Kidney glomerular epithelial cell (primary cell): ENCODE measurements around the gene RARA.
A peak's percentile ranks its signal among the peaks of the same experiment; 100 is the strongest.

ENCODE experiments used
- DNase-seq: peaks from one replicate; lab custom pipeline; 2025; lab: John Stamatoyannopoulos, UW

The RARA gene

GRCh38 chr17:40329839-40330794 is 21.1 kb downstream of the RARA start:
- no peak for DNase-seq

GRCh38 chr17:40330850-40331470 is 22.0 kb downstream of the RARA start:
- no peak for DNase-seq

- peak; percentile 37 for DNase-seq
Measured at GRCh38 chr17:40331743-40332641, 23.0 kb downstream of the RARA start.

GRCh38 chr17:40333781-40334448 is 24.9 kb downstream of the RARA start:
- DNase-seq: no peak

- no peak for DNase-seq
Measured at GRCh38 chr17:40335620-40336019, 26.6 kb downstream of the RARA start.

- DNase-seq: no peak
Measured at GRCh38 chr17:40337351-40337750, 28.4 kb downstream of the RARA start.

GRCh38 chr17:40338058-40338457 is 29.1 kb downstream of the RARA start:
- DNase-seq: no peak

GRCh38 chr17:40338941-40339649 is 30.1 kb downstream of the RARA start:
- no peak for DNase-seq

- DNase-seq: no peak
Measured at GRCh38 chr17:40340327-40340726, 31.3 kb downstream of the RARA start.

GRCh38 chr17:40340880-40341807 is 32.2 kb downstream of the RARA start:
- DNase-seq: peak; percentile 40

GRCh38 chr17:40341808-40342503 is 33.0 kb downstream of the RARA start:
- no peak for DNase-seq

GRCh38 chr17:40342504-40343218 is 33.7 kb downstream of the RARA start:
- DNase-seq: no peak

- no peak for DNase-seq
Measured at GRCh38 chr17:40343219-40344119, 34.5 kb downstream of the RARA start.

GRCh38 chr17:40344421-40345160 is 35.6 kb downstream of the RARA start:
- peak; percentile 32 for DNase-seq

- peak; percentile 33 for DNase-seq
Measured at GRCh38 chr17:40345161-40345993, 36.4 kb downstream of the RARA start.
